Subcutaneous abdominal adipose tissue (tissue), 5 donors: ENCODE measurements around the gene SCAP.

Experiments used
- H3K27ac ChIP-seq: one replicate; pipeline ENCODE4 v1.7.0; 2013; ENCODE audit warnings: low read depth, mild to moderate bottlenecking, inconsistent platforms, low read length, moderate library complexity
- H3K27me3 ChIP-seq, 5 donors: one replicate each; pipeline ENCODE4 v1.7.0; 2013; ENCODE audit warnings: low read length in 5 of 5, inconsistent platforms in 1 of 5; ENCODE audit not compliant: control insufficient read depth in 5 of 5, insufficient read depth in 4 of 5
- H3K36me3 ChIP-seq, 5 donors: one replicate each; pipeline ENCODE4 v1.7.0; 2013; ENCODE audit warnings: low read length in 5 of 5; ENCODE audit not compliant: control insufficient read depth in 5 of 5, insufficient read depth in 5 of 5
- H3K4me1 ChIP-seq, 5 donors: one replicate each; pipeline ENCODE4 v1.7.0; 2013; ENCODE audit warnings: low read length in 5 of 5, mild to moderate bottlenecking in 3 of 5, moderate library complexity in 1 of 5; ENCODE audit not compliant: control insufficient read depth in 5 of 5, insufficient read depth in 5 of 5
- H3K4me3 ChIP-seq, 5 donors: one replicate each; pipeline ENCODE4 v1.7.0; 2013; ENCODE audit warnings: low read length in 5 of 5, low read depth in 1 of 5
- H3K9ac ChIP-seq, 5 donors: one replicate each; pipeline ENCODE4 v1.7.0; 2013; ENCODE audit warnings: low read length in 5 of 5, mild to moderate bottlenecking in 4 of 5, moderate library complexity in 3 of 5
- H3K9me3 ChIP-seq, 5 donors: one replicate each; pipeline ENCODE4 v1.7.0; 2013; ENCODE audit warnings: low read length in 5 of 5; ENCODE audit not compliant: control insufficient read depth in 5 of 5
- donor health status: healthy.
- donor health status: healthy.
- donor health status: healthy.
- donor health status: healthy.
- donor health status: healthy.

Gene SCAP

DNA sequence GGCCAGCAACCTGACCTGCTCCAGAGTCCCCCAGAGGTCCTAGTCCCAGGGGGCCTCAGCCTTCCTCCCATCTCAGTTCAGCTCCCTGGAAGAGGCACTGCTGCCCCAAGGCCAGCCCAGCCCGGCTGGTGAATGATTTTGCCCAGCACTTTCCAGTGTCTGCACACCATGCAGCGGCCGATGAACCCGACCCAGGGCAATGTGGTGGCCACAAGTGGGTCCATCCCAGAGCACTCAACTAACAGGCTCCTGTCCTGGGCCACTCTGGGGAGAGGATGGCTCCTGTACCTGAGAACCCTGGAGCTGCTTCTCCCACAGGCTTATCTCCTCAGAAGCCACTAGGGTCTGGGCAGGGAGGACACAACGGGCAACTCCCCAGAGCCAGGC, 55.7 kb downstream of the SCAP start:
- no peak overlapping the region for H3K4me3 ChIP-seq
- H3K36me3 ChIP-seq: peaks cover 0 to 79% (median 62%) of the 10 kb centered on the region in 5 donors

DNA sequence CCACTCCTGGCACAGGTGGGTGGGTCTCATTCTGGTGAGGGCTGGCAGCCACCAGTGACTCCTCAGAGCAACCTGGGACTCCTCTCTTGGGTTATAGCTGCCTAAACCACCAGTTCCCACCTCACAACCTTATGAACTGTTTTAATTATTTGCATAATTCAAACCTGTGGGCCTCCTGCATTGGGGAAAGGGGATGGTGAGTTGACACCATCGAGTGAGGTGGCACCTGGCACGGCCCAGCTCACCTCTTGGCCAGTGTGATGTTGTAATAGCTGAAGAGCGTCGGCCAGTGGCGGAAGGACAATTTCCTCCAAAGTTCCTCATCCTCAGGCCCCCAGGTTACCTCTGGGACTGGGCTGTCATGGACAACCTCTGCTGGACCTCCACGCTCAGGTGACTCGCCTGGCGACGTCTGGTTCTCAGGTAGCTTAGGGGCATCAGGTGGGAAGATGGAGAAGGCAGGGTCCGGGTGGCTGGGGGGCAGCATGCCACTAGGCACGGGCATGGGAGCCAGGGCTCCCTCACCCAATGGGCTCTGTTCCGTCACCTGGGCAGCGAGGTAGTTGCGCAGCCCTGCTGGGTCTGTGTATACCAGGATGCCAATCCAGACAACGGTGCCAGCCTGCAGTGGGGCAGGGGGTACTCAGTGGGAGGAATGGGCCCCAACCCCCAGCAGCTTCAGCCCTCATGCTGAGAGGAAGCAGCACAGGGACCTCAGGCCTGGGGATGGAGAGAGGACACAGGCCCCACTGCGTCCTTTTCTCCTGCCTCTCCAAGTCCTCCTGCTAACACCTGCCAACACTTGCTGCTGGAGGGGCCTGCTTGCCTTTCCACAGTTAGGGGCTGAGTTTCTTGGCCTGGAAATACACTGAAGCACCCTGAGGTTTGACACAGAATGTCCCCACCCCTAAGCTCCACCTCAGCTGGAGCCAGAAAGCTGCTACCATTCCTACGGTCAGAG, 56.4 kb downstream of the SCAP start:
- Histone ChIP-seq H3K36me3 (peaks cover 0 to 79% (median 62%) of the 10 kb centered on the region in 5 donors), H3K9me3 (no peaks in the 10 kb centered on the region), H3K4me1 (peaks cover 5 to 21% (median 17%) of the 10 kb centered on the region in 5 donors), H3K9ac (no peak overlapping the region), H3K27me3 (no peaks in the 10 kb centered on the region), H3K27ac (no peak overlapping the region), H3K4me3 (no peak overlapping the region)

More for the DNA sequence above, 55.7 kb downstream of the SCAP start:
- H3K27ac ChIP-seq: no peak overlapping the region
- H3K9me3 ChIP-seq: no peaks in the 10 kb centered on the region
- no peak overlapping the region for H3K9ac ChIP-seq
- no peaks in the 10 kb centered on the region for H3K27me3 ChIP-seq
- H3K4me1 ChIP-seq: peaks cover 4 to 16% (median 11%) of the 10 kb centered on the region in 5 donors

- H3K4me3 ChIP-seq: no peak overlapping the region
- no peak overlapping the region for H3K9ac ChIP-seq
- H3K27ac ChIP-seq: no peak overlapping the region
- peaks cover 5 to 24% (median 22%) of the 10 kb centered on the region in 5 donors for H3K4me1 ChIP-seq
- no peaks in the 10 kb centered on the region for H3K9me3 ChIP-seq
- peaks cover 0 to 79% (median 63%) of the 10 kb centered on the region in 5 donors for H3K36me3 ChIP-seq
- no peaks in the 10 kb centered on the region for H3K27me3 ChIP-seq
These were observed 57.3 kb downstream of the SCAP start for GRCh38 chr3:47418167-47419082.

DNA sequence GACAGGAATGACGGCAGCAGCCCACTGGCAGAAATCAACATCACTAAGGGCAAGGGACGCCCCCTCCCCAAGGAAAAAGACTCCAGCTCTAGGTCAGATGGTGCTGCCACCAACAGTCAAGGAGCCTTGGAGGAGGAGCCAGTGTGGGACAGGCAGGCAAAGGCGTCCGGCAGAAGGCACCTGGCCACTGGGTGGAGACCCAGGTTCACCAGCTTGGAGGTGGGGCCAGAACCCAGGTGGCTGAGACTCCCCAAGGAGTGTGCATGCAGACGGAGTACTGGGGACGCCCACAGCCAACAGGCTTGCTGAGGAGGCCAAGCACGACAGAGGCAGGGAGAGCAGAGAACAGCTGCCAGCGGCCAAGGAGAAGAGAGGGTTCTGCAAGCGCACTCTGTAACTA, 59.7 kb downstream of the SCAP start:
- H3K27me3 ChIP-seq: no peaks in the 10 kb centered on the region
- H3K9ac ChIP-seq: no peak overlapping the region
- no peak overlapping the region for H3K4me3 ChIP-seq
- peaks cover 0 to 91% (median 77%) of the 10 kb centered on the region in 5 donors for H3K36me3 ChIP-seq
- no peak overlapping the region for H3K27ac ChIP-seq
- H3K4me1 ChIP-seq: peaks cover 0 to 13% (median 9%) of the 10 kb centered on the region in 5 donors
- no peaks in the 10 kb centered on the region for H3K9me3 ChIP-seq

DNA sequence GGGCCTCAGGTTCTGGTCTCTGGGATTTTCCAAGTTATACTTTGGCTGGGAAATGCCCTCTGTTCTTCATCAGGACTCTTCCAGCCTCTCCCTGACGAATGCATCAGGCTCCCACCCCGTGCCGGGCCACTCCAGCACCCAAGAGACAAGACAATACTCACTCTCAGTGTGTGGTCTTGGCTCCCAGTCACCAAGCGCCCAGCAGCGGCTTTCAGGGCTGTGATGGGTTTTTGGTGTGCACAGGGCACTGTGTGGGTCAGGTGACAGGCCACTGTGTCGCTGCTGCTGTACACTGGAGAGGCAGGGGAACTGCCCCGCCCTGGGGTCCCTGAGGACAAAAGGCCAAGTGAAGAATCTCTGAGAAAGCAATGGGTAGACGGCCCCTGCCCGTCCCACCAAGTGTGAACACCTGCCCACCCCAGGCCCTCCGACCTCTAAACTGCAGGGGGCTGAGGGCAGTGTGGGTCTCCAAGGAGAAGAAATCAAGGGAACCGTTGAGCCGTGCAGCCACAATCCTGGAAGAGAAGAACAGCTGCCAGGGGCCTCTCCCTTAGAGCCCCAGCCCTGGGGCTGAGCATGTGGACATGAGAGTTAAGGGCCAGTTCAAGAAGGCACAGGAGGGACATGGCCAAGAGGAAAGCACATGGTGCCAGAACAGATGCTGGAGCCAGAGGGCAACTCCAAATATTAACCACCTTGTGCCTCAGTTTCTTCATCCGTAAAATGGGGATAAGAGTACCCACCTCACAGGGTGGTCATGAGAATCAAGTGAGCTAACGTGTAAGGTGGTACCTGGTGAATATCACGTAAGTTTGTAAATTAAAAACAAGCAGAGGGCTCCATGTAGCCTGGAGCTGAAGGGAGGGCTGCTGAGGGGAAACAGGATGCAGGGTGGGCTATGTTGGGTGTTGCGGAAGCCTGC, 60.8 kb downstream of the SCAP start:
- H3K9ac ChIP-seq: no peak overlapping the region

GRCh38 chr3:47414161-47414564, 61.6 kb downstream of the SCAP start:
- Histone ChIP-seq H3K4me3 (no peak overlapping the region), H3K9me3 (no peaks in the 10 kb centered on the region), H3K27ac (no peak overlapping the region), H3K27me3 (no peaks in the 10 kb centered on the region), H3K4me1 (peaks cover 0 to 13% (median 7%) of the 10 kb centered on the region in 5 donors), H3K9ac (no peak overlapping the region), H3K36me3 (peaks cover 0 to 91% (median 78%) of the 10 kb centered on the region in 5 donors)

More for the DNA sequence above, 60.8 kb downstream of the SCAP start:
- H3K27ac ChIP-seq: no peak overlapping the region
- no peaks in the 10 kb centered on the region for H3K9me3 ChIP-seq
- H3K27me3 ChIP-seq: no peaks in the 10 kb centered on the region
- H3K4me3 ChIP-seq: no peak overlapping the region
- peaks cover 0 to 91% (median 78%) of the 10 kb centered on the region in 5 donors for H3K36me3 ChIP-seq
- H3K4me1 ChIP-seq: peaks cover 0 to 13% (median 7%) of the 10 kb centered on the region in 5 donors

DNA sequence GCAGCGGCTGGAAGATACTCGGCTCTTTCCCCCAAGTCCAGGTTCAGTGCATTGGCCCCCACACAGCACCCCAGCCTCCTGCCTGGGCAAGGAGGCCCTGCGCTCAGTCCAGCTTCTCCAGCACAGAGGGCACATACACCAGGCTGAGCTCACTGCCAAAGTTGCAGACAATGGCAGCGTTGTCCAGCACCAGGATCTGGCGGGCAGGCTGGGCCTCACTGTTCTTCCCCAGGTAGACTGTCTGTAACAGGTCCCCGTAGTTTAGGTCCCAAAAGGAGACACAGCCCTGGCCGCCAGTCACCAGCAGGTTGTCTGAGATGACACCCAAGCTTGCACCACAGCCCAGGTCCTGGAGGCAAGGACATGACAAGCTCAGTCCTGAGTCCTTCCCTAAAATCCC, 62.0 kb downstream of the SCAP start:
- H3K36me3 ChIP-seq: peaks cover 0 to 91% (median 78%) of the 10 kb centered on the region in 5 donors
- no peak overlapping the region for H3K9ac ChIP-seq

DNA sequence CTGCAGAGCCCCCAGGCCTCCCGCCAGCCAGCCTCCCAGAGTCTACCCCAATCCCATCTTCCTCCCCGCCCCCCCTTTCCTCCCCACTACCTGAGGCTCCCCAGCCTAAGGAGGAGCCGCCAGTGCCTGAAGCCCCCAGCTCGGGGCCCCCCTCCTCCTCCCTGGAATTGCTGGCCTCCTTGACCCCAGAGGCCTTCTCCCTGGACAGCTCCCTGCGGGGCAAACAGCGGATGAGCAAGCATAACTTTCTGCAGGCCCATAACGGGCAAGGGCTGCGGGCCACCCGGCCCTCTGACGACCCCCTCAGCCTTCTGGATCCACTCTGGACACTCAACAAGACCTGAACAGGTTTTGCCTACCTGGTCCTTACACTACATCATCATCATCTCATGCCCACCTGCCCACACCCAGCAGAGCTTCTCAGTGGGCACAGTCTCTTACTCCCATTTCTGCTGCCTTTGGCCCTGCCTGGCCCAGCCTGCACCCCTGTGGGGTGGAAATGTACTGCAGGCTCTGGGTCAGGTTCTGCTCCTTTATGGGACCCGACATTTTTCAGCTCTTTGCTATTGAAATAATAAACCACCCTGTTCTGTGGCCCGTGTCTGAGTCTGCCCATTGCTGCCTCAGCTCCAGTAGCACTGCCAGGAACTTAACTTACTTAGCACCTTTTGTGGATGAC, 62.8 kb downstream of the SCAP start:
- H3K9me3 ChIP-seq: no peaks in the 10 kb centered on the region
- peaks cover 2 to 19% (median 7%) of the 10 kb centered on the region in 5 donors for H3K4me1 ChIP-seq
- H3K36me3 ChIP-seq: peaks cover 0 to 92% (median 83%) of the 10 kb centered on the region in 5 donors
- no peak overlapping the region for H3K4me3 ChIP-seq
- H3K27ac ChIP-seq: no peak overlapping the region
- no peaks in the 10 kb centered on the region for H3K27me3 ChIP-seq
- H3K9ac ChIP-seq: no peak overlapping the region

More for the DNA sequence above, 62.0 kb downstream of the SCAP start:
- H3K27ac ChIP-seq: no peak overlapping the region
- no peaks in the 10 kb centered on the region for H3K9me3 ChIP-seq
- no peak overlapping the region for H3K4me3 ChIP-seq
- H3K4me1 ChIP-seq: peaks cover 0 to 13% (median 7%) of the 10 kb centered on the region in 5 donors
- no peaks in the 10 kb centered on the region for H3K27me3 ChIP-seq

GRCh38 chr3:47412453-47412756, 63.3 kb downstream of the SCAP start:
- H3K36me3 ChIP-seq: peaks cover 0 to 96% (median 89%) of the 10 kb centered on the region in 5 donors
- H3K27ac ChIP-seq: no peak overlapping the region
- no peak overlapping the region for H3K4me3 ChIP-seq
- H3K9ac ChIP-seq: no peak overlapping the region
- no peaks in the 10 kb centered on the region for H3K27me3 ChIP-seq
- peaks cover 2 to 25% (median 11%) of the 10 kb centered on the region in 5 donors for H3K4me1 ChIP-seq
- no peaks in the 10 kb centered on the region for H3K9me3 ChIP-seq
